HG03378 (cell line): Measurements from ENCODE around the gene SRRM2.

ENCODE experiments used
- ATAC-seq: cut with Tn5 transposase; IDR thresholded peaks from one replicate; pipeline ENCODE4 v1.9.1; 2021; ENCODE audit warnings: mild to moderate bottlenecking, moderate library complexity; ENCODE audit not compliant: unreplicated experiment

Gene SRRM2

GRCh38 chr16:2775131-2775716 is 22.8 kb downstream of the SRRM2 start:
- no peak for ATAC-seq

GRCh38 chr16:2775765-2776499 is 23.5 kb downstream of the SRRM2 start:
- ATAC-seq = no peak

- no peak for ATAC-seq
Measured at GRCh38 chr16:2776500-2777139, 24.2 kb downstream of the SRRM2 start.

- ATAC-seq = peak; percentile 38
Measured at GRCh38 chr16:2777231-2777902, 24.9 kb downstream of the SRRM2 start, which contains the start of gene ELOB. ELOB (minus strand) TSS chr16:2777280; CDS start chr16:2777239, 41 bp downstream.

GRCh38 chr16:2777903-2778629 is 25.6 kb downstream of the SRRM2 start:
- no peak for ATAC-seq

GRCh38 chr16:2778630-2778958 is 26.2 kb downstream of the SRRM2 start:
- ATAC-seq = no peak

GRCh38 chr16:2779151-2779920 is 26.9 kb downstream of the SRRM2 start:
- no peak for ATAC-seq

GRCh38 chr16:2779978-2780898 is 27.8 kb downstream of the SRRM2 start:
- no peak for ATAC-seq

GRCh38 chr16:2782583-2783351 is 30.3 kb downstream of the SRRM2 start:
- ATAC-seq = no peak

- no peak for ATAC-seq
Measured at GRCh38 chr16:2783581-2784357, 31.3 kb downstream of the SRRM2 start.

GRCh38 chr16:2784358-2785100 is 32.1 kb downstream of the SRRM2 start:
- ATAC-seq = no peak

GRCh38 chr16:2785101-2785991 is 32.9 kb downstream of the SRRM2 start:
- ATAC-seq = no peak

GRCh38 chr16:2786061-2786825 is 33.8 kb downstream of the SRRM2 start:
- ATAC-seq = no peak

- ATAC-seq = no peak
Measured at GRCh38 chr16:2786826-2787151, 34.4 kb downstream of the SRRM2 start.

- no peak for ATAC-seq
Measured at GRCh38 chr16:2787406-2787805, 35.0 kb downstream of the SRRM2 start, which contains the start of gene PRSS33. PRSS33 (minus strand) TSS chr16:2787560; CDS start chr16:2786547, 1,013 bp downstream.
